ENCODE results near the gene SCT.

The SCT gene

DNA sequence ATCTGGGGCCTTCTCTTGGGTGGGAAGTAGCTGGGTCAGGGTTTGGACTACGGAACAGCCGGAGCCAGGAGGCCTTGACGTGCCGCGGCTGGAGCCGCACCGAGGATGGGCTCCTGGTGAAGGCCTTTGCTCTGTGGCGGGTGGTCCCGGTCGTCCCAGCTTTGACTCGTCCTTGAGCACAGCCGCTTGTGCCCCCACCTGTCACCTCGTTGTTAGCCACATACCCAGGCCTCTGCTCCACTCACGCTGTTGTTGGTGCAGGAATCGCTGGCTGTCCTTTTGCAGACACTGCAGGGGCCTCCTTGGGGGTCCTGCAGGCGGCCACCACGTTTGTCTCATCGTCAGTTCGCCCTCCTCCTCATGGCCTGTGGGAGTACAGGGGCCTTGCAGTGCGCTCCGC, 33.6 kb downstream of the SCT start:
- peaks cover 69% of the 10 kb centered on the region for H3K36me3 Mint-ChIP-seq (ENCODE audit: insufficient read depth)
- H3K4me1 Mint-ChIP-seq: peaks cover 10% of the 10 kb centered on the region
- DNase-seq (ENCODE audit: low spot score in 2 of 2) (no peak), ATAC-seq (replicated peaks; ENCODE audit: extremely low read depth, poor library complexity, severe bottlenecking) (no peak)
- H3K4me3 Mint-ChIP-seq: no peak overlapping the region
- no peaks in the 10 kb centered on the region for H3K9me3 Mint-ChIP-seq
- H3K27me3 Mint-ChIP-seq: no peaks in the 10 kb centered on the region
- no peak overlapping the region for H3K27ac Mint-ChIP-seq (ENCODE audit: low read depth)

DNA sequence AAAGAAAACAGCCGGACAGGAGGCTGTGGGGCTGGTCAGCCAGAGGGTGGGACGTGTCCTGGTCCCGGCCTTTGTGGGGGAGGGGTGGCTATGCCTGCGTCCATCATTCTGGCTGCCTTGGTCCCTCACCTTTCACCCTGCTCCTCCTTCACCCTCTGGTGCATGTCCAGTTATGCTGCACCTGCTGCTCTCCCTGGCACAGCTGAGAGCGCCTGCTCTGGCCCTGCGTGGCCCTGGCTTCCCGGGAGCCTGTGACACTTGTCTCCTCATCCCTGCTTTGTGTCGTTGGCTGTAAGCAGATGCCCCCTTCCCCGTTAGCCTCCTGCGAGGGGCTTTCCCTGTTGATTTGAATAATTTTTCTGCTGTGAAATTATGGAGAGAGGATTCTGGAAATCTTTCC, 34.1 kb downstream of the SCT start:
- H3K9me3 Mint-ChIP-seq: no peaks in the 10 kb centered on the region
- H3K27ac Mint-ChIP-seq (ENCODE audit: low read depth): no peak overlapping the region
- no peaks in the 10 kb centered on the region for H3K27me3 Mint-ChIP-seq
- peaks cover 69% of the 10 kb centered on the region for H3K36me3 Mint-ChIP-seq (ENCODE audit: insufficient read depth)
- peaks cover 14% of the 10 kb centered on the region for H3K4me1 Mint-ChIP-seq
- DNase-seq (ENCODE audit: low spot score in 2 of 2): no peak
- H3K4me3 Mint-ChIP-seq: no peak overlapping the region
- ATAC-seq (replicated peaks; ENCODE audit: extremely low read depth, poor library complexity, severe bottlenecking): no peak

DNA sequence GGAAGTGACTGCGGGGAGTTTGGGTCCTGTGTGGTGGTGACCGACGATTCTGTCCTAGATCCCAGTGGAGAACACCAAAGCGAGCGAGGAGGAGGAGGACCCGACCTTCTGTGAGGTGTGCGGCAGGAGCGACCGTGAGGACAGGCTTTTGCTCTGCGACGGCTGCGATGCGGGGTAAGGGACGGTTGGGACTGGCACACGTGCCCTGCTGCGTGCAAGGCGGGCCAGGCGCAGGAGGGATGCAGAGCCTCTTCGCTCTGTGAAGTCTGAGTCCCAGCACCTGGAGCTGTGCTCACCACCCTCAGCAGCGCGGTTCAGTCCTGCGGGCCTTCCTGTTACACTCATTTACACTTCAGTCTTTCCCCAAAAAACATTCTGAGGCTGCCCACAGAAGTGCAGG, 34.5 kb downstream of the SCT start:
- peaks cover 69% of the 10 kb centered on the region for H3K36me3 Mint-ChIP-seq (ENCODE audit: insufficient read depth)
- peaks cover 18% of the 10 kb centered on the region for H3K4me1 Mint-ChIP-seq

DNA sequence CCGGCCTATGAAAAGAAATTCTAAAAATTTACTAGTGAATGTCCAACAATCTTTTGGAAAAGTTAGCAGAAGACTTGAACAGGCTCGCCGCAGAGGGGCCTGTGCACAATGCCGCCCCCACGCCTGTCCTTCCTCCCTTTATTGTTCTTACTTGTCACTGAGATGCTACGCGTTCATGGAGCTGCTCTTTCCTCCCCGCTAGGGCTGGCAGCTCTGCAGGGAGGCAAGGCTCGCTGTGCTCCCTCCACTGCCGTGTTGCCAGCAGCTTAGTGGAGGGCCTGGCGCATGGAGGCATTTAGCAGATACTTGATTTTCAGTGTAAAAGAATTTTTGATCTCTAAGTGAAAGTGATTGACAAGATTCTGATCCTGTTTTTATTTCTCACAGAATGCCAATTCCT, 36.0 kb downstream of the SCT start:
- Mint-ChIP-seq H3K4me3 (no peak overlapping the region), H3K4me1 (peaks cover 28% of the 10 kb centered on the region), H3K9me3 (no peaks in the 10 kb centered on the region), H3K27me3 (no peaks in the 10 kb centered on the region), H3K36me3 (ENCODE audit: insufficient read depth) (peaks cover 65% of the 10 kb centered on the region), H3K27ac (ENCODE audit: low read depth) (no peak overlapping the region)
- no peak for DNase-seq (ENCODE audit: low spot score in 2 of 2)
- no peak for ATAC-seq (replicated peaks; ENCODE audit: extremely low read depth, poor library complexity, severe bottlenecking)

More for the DNA sequence above, 34.5 kb downstream of the SCT start:
- H3K4me3 Mint-ChIP-seq: no peak overlapping the region
- H3K27me3 Mint-ChIP-seq: no peaks in the 10 kb centered on the region
- no peaks in the 10 kb centered on the region for H3K9me3 Mint-ChIP-seq
- DNase-seq (ENCODE audit: low spot score in 2 of 2): no peak
- no peak for ATAC-seq (replicated peaks; ENCODE audit: extremely low read depth, poor library complexity, severe bottlenecking)
- H3K27ac Mint-ChIP-seq (ENCODE audit: low read depth): no peak overlapping the region

DNA sequence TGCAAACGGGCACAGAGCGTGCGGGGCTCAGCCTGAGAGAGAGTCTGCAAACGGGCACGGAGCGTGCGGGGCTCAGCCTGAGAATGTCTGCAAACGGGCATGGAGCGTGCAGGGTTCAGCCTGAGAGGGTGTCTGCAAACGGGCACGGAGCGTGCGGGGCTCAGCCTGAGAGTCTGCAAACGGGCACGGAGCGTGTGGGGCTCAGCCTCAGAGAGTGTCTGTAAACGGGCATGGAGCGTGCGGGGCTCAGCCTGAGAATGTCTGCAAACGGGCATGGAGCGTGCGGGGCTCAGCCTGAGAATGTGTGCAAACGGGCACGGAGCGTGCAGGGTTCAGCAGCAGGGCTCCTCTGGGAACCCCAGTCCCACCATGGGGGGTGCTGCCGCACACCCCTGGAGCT, 37.2 kb downstream of the SCT start:
- H3K27ac Mint-ChIP-seq (ENCODE audit: low read depth): peak overlapping the region; percentile 97
- ATAC-seq (replicated peaks; ENCODE audit: extremely low read depth, poor library complexity, severe bottlenecking): no peak
- no peak for DNase-seq (ENCODE audit: low spot score in 2 of 2)
- H3K27me3 Mint-ChIP-seq: no peaks in the 10 kb centered on the region
- H3K4me3 Mint-ChIP-seq: no peak overlapping the region
- peaks cover 62% of the 10 kb centered on the region for H3K36me3 Mint-ChIP-seq (ENCODE audit: insufficient read depth)
- H3K9me3 Mint-ChIP-seq: no peaks in the 10 kb centered on the region
- peaks cover 28% of the 10 kb centered on the region for H3K4me1 Mint-ChIP-seq

DNA sequence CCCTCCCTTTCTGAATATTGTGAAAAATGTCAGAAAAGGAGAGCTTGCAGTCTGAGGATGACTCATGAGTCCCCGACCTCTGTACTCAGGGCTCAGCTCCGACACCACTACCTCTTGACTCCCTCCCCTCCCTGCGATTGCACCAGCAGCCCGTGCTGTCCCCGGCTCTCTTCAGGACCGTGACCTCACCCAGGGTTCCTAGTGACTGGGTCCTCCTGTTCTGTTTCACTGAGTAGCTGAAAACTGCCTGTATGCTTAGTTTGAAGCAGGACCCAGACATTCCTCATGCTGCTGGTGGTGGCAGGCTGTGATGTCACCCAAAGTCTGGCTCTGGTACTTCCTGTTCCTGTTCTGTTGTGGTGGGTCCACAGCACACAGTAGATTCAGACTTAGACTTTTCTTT, 39.0 kb downstream of the SCT start:
- peak overlapping the region; percentile 97 for H3K27ac Mint-ChIP-seq (ENCODE audit: low read depth)
- no peaks in the 10 kb centered on the region for H3K27me3 Mint-ChIP-seq
- DNase-seq (ENCODE audit: low spot score in 2 of 2): peak; percentile 34 to 59
- H3K4me3 Mint-ChIP-seq: peak overlapping the region; percentile 45
- peaks cover 28% of the 10 kb centered on the region for H3K4me1 Mint-ChIP-seq
- H3K36me3 Mint-ChIP-seq (ENCODE audit: insufficient read depth): peaks cover 54% of the 10 kb centered on the region
- ATAC-seq (replicated peaks; ENCODE audit: extremely low read depth, poor library complexity, severe bottlenecking): peak; percentile 98
- H3K9me3 Mint-ChIP-seq: no peaks in the 10 kb centered on the region

DNA sequence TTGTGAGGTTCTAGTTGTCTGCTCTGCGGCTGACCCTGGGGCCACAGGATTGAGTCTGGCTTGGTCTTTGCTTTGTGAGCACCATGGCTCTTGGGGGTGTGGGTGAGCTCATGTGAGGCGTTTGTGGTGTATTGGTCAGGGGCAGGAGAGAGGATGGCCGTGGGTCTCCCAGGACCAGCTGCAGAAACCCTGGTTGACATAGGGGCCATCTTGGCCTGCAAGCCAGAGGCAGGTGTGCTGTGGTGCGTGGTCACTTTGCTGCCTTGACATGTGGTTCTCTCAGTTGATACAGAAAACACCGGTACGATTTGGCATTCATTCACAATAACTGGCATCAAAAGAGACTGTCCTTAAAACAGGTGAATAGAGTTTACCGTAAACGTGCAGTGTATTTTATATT, 39.4 kb downstream of the SCT start:
- no peak for ATAC-seq (replicated peaks; ENCODE audit: extremely low read depth, poor library complexity, severe bottlenecking)
- H3K36me3 Mint-ChIP-seq (ENCODE audit: insufficient read depth): peaks cover 51% of the 10 kb centered on the region
- no peaks in the 10 kb centered on the region for H3K27me3 Mint-ChIP-seq
- H3K9me3 Mint-ChIP-seq: no peaks in the 10 kb centered on the region
- peak overlapping the region; percentile 45 for H3K4me3 Mint-ChIP-seq
- H3K27ac Mint-ChIP-seq (ENCODE audit: low read depth): peak overlapping the region; percentile 97
- H3K4me1 Mint-ChIP-seq: peaks cover 28% of the 10 kb centered on the region
- no peak for DNase-seq (ENCODE audit: low spot score in 2 of 2)

DNA sequence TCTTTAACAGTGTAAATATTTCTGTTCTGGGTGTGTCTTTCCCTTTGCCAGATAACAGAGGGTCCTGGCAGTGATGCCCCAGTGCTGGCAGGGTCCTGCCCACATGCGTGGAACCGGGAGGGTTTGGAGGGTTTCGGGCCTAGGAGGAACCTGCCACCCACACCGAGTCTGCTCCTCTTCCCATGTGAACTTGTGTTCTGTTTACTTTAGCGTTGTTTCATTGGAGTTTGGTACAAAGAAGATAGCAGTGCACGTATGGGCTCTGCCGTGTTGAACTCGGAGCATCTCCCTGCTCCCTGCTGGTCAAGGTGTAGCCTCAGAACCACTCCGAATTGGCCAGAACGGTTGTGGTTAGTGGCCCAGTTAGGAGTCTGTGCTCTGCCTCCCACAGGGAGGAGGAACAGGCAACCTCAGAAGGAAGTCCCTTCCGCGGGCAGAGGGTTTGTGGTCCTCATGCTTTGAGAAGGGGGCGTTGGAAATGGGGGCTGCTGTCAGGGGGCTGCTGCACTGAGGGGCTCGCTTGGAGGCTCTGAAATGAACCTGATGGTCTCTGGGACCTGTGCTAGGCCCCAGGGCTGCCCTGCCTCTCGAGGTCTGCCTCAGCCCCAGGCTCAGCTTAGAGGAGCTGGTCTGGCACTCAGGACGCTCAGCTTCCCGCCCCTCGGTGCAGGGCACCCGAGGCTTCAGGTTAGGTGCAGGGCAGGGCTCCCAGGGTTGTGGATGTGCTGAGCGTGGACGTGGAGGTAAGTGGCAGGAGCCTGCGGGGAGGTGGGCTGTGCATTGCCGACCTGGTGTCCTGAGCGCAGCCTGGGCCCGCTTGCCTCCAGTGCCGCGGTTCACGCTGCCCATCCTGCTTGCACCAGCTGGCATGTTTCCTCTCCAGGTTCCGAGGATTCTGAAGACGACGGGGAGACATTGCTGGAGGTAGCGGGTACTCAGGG, 40.3 kb downstream of the SCT start:
- no peak overlapping the region for H3K4me3 Mint-ChIP-seq
- peaks cover 31% of the 10 kb centered on the region for H3K4me1 Mint-ChIP-seq
- peak overlapping the region; percentile 97 for H3K27ac Mint-ChIP-seq (ENCODE audit: low read depth)
- DNase-seq (ENCODE audit: low spot score in 2 of 2) (no peak), ATAC-seq (replicated peaks; ENCODE audit: extremely low read depth, poor library complexity, severe bottlenecking) (no peak)
- no peaks in the 10 kb centered on the region for H3K27me3 Mint-ChIP-seq
- no peaks in the 10 kb centered on the region for H3K9me3 Mint-ChIP-seq
- peaks cover 50% of the 10 kb centered on the region for H3K36me3 Mint-ChIP-seq (ENCODE audit: insufficient read depth)

DNA sequence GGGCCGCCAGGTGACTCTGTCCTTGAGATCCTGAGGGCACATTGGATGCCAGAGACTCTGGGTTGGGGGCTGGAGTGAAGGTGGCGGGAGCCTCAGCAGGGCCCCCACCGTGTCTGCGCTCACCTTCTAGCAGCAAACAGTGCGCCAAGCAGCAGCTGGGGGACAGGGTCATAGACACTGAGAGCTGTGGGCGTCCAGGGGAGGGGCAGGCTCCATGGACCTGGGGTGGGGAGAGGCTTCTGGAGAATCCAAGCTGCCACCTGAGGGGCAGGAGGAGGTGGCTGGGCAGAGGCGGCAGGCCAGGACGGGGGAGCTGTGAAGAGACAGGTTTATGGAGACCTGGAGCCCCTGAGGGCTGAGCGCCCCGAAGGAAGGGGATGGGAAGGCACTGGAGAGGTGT, 42.7 kb downstream of the SCT start:
- ATAC-seq (replicated peaks; ENCODE audit: extremely low read depth, poor library complexity, severe bottlenecking) (no peak), DNase-seq (ENCODE audit: low spot score in 2 of 2) (no peak)
- Mint-ChIP-seq H3K9me3 (no peaks in the 10 kb centered on the region), H3K4me3 (no peak overlapping the region), H3K36me3 (ENCODE audit: insufficient read depth) (peaks cover 41% of the 10 kb centered on the region), H3K27me3 (no peaks in the 10 kb centered on the region), H3K27ac (ENCODE audit: low read depth) (peak overlapping the region; percentile 88), H3K4me1 (peaks cover 48% of the 10 kb centered on the region)

DNA sequence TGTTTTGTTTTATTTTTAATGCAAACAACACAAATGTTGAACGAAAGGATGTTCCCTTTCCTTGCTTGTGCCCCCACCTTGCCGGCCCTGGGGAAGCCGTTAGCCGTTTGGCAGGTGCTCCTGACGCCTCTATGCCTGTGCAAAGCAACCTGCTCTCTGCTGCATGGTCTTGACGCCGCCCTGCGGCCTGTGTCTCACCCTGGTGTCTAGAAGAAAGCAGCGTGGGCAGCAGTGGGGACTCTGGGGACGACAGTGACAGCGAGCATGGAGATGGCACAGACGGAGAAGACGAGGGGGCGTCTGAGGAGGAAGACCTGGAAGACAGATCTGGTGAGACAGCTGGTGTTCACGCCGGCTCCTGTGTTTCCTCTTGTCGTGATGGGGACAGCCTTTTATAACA, 45.2 kb downstream of the SCT start:
- DNase-seq (ENCODE audit: low spot score in 2 of 2) (no peak), ATAC-seq (replicated peaks; ENCODE audit: extremely low read depth, poor library complexity, severe bottlenecking) (no peak)
- Mint-ChIP-seq H3K36me3 (ENCODE audit: insufficient read depth) (peaks cover 27% of the 10 kb centered on the region), H3K27ac (ENCODE audit: low read depth) (peak overlapping the region; percentile 80), H3K4me1 (peaks cover 50% of the 10 kb centered on the region), H3K4me3 (no peak overlapping the region), H3K9me3 (no peaks in the 10 kb centered on the region), H3K27me3 (no peaks in the 10 kb centered on the region)

DNA sequence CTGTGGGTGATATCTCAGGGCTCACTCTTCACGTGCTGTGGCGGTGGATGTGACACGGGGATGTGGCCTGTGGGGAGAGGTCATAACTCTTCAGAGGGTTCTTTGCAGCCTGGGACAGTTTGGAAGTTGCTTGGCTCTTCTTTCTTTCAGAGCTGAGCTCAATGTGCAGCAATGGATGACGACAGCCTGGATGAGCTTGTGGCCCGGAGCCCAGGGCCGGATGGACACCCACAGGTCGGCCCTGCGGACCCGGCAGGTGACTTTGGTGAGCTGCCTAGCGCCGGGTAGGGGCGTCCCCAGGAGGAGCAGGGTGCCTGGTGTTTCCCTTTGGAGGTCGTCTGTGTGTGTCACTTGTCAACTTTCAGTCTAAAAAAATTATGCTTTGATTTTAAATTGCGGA, 45.6 kb downstream of the SCT start:
- Mint-ChIP-seq H3K27me3 (no peaks in the 10 kb centered on the region), H3K36me3 (ENCODE audit: insufficient read depth) (peaks cover 26% of the 10 kb centered on the region), H3K4me3 (peak overlapping the region; percentile 50), H3K4me1 (peaks cover 46% of the 10 kb centered on the region), H3K27ac (ENCODE audit: low read depth) (peak overlapping the region; percentile 80), H3K9me3 (no peaks in the 10 kb centered on the region)
- ATAC-seq (replicated peaks; ENCODE audit: extremely low read depth, poor library complexity, severe bottlenecking): no peak
- no peak for DNase-seq (ENCODE audit: low spot score in 2 of 2)

DNA sequence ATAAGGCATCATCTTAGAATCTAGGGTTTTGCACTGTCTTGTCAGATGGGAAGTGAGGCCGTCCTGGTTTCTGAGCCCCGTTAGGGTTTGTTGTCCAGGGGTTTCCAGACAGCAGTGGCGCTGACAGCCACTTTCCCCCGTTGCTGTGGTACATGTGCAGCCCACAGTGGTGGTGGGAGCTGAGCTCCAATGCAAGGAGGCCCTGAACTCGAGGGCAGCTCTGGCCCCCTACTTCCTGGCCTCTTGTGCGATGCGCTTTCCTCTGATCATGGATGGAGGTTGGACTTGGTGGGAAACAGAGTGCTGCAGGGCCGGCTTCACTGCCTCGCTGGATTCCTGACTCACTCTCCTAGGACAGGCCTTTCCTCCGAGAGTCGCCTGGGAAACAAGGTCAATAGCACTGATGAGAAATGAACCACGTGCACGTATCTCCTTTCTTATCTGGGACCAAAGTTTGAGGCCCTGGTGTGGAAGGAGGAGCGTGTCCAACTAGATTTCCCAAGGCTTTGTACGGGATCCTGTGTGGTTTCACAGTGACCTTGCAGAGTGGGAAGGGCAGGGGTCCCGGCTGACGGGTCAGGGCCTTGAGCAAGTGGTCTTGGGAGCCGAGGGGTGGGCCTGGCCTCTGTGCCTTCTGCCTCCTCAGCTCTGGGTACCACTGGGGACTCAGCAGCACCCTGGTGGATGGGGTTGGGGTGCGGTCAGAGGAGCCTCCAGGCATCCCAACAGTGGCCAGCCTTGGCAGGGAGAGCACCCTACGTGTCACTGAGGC, 47.0 kb downstream of the SCT start:
- Mint-ChIP-seq H3K9me3 (no peaks in the 10 kb centered on the region), H3K27me3 (no peaks in the 10 kb centered on the region), H3K4me1 (peaks cover 46% of the 10 kb centered on the region), H3K36me3 (ENCODE audit: insufficient read depth) (peaks cover 26% of the 10 kb centered on the region), H3K4me3 (peak overlapping the region; percentile 15), H3K27ac (ENCODE audit: low read depth) (no peak overlapping the region)
- DNase-seq (ENCODE audit: low spot score in 2 of 2) (no peak), ATAC-seq (replicated peaks; ENCODE audit: extremely low read depth, poor library complexity, severe bottlenecking) (no peak)

Data from central memory CD8-positive, alpha-beta T cell (primary cell).